OCI-LY3 (cell line): Measurements from ENCODE around the gene FNDC11.

ENCODE experiments used
- H2AFZ ChIP-seq: fragments of 200-600, 300-600 bp; shearing (Covaris generic); 2 replicates; pipeline ENCODE4 v1.6.0; 2014; ENCODE audit warnings: antibody characterized with exemption, low read depth, low read length
- H3K27ac ChIP-seq: fragments of 200-600, 300-600 bp; sonication (generic); 2 replicates; pipeline ENCODE4 v1.5.1; 2014; ENCODE audit warnings: mild to moderate bottlenecking, low read length, moderate library complexity, mixed read lengths
- H3K27me3 ChIP-seq: fragments of 200-600, 300-600 bp; sonication (generic); 2 replicates; pipeline ENCODE4 v1.6.1; 2014; ENCODE audit warnings: low read depth, low read length, mixed read lengths
- H3K36me3 ChIP-seq: fragments of 200-600, 300-600 bp; sonication (generic); replicated peaks from 2 replicates; pipeline ENCODE3; 2014; ENCODE audit warnings: low read depth, low read length, mixed read lengths
- H3K4me1 ChIP-seq: fragments of 300-600, 200-600 bp; sonication (generic); 2 replicates; pipeline ENCODE4 v1.6.1; 2014; ENCODE audit warnings: low read length, mixed read lengths
- H3K4me2 ChIP-seq: fragments of 200-600, 300-600 bp; sonication (generic); 2 replicates; pipeline ENCODE4 v1.6.1; 2014; ENCODE audit warnings: low read length, mixed read lengths
- H3K4me3 ChIP-seq: fragments of 300-600, 200-600 bp; sonication (generic); 2 replicates; pipeline ENCODE4 v1.5.1; 2014; ENCODE audit warnings: antibody characterized with exemption, mild to moderate bottlenecking, low read length, moderate library complexity
- H3K79me2 ChIP-seq: fragments of 300-600, 200-600 bp; shearing (Covaris generic); 2 replicates; pipeline ENCODE4 v1.6.1; 2014; ENCODE audit warnings: mild to moderate bottlenecking, low read length, mixed read lengths
- H3K9ac ChIP-seq: fragments of 300-600, 200-600 bp; shearing (Covaris generic); 2 replicates; pipeline ENCODE4 v1.6.0; 2014; ENCODE audit warnings: mild to moderate bottlenecking, low read length, moderate library complexity
- H3K9me3 ChIP-seq: fragments of 200-600, 300-600 bp; shearing (Covaris generic); 2 replicates; pipeline ENCODE4 v1.6.1; 2014; ENCODE audit warnings: low read length, mixed read lengths; ENCODE audit not compliant: insufficient read depth
- H4K20me1 ChIP-seq: fragments of 200-600, 300-600 bp; sonication (generic); 2 replicates; pipeline ENCODE4 v1.6.1; 2016; ENCODE audit warnings: low read length, mixed read lengths; ENCODE audit not compliant: insufficient read depth
- EZH2phosphoT487 ChIP-seq: fragments of 200-600 bp; shearing (Covaris generic); IDR thresholded peaks from 2 replicates; pipeline ENCODE4 v1.6.1; 2018; ENCODE audit warnings: antibody characterized with exemption, mixed run types, low read depth
- TF ChIP-seq, protein P1 (sequence below): fragments of 200-600, 300-600 bp; sonication (generic); IDR thresholded peaks from 2 replicates; pipeline ENCODE4 v1.5.1; 2014; ENCODE audit warnings: antibody characterized with exemption, low read length, low read depth

Gene FNDC11

DNA sequence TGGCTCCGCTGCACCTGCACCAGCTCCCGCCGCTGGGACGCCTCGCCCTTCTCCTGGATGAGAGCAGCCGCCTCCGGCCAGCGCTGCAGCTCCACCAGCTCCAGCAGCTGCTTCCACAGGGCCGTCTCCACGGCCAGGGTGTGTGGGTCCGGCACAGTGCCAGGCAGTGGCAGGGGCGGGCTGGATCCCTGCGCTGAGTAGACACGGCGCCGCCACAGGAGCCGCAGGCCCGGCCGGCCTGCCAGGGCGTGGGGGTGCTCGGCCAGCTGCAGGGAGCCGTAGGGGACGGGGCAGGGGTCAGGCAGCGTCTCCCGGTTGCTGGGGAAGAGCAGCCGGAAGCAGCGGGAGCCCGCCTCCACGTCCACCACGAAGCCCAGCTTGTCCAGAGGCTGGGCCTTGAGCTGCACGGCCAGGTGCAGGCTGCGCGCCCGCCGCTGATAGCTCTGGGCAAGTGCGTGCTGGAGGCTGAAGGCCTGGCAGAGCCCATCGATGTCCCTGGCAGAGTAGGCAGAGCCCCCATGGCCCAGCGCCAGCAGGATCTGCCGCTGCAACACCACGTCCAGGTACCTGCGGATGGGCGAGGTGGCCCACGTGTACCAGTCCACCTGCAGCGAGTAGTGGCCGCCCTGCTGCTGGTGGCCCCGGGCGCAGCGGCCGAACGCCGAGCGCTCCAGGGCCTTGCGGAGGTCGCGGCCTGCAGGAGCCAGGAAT lies 9.4 kb downstream of the FNDC11 start:
- H3K9ac ChIP-seq: no peak overlapping the region
- H2AFZ ChIP-seq: no peak overlapping the region
- H3K4me2 ChIP-seq: no peak overlapping the region
- TF ChIP-seq, protein P1, sequence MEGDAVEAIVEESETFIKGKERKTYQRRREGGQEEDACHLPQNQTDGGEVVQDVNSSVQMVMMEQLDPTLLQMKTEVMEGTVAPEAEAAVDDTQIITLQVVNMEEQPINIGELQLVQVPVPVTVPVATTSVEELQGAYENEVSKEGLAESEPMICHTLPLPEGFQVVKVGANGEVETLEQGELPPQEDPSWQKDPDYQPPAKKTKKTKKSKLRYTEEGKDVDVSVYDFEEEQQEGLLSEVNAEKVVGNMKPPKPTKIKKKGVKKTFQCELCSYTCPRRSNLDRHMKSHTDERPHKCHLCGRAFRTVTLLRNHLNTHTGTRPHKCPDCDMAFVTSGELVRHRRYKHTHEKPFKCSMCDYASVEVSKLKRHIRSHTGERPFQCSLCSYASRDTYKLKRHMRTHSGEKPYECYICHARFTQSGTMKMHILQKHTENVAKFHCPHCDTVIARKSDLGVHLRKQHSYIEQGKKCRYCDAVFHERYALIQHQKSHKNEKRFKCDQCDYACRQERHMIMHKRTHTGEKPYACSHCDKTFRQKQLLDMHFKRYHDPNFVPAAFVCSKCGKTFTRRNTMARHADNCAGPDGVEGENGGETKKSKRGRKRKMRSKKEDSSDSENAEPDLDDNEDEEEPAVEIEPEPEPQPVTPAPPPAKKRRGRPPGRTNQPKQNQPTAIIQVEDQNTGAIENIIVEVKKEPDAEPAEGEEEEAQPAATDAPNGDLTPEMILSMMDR: no peak
- no peak for TF ChIP-seq EZH2phosphoT487
- peaks cover 22% of the 10 kb centered on the region; the same call in 1 of the 2 replicates for H3K27me3 ChIP-seq
- H3K36me3 ChIP-seq: no peaks in the 10 kb centered on the region
- peaks cover 11% of the 10 kb centered on the region for H3K4me1 ChIP-seq
- H3K27ac ChIP-seq: no peak overlapping the region
- no peaks in the 10 kb centered on the region for H3K79me2 ChIP-seq
- H3K4me3 ChIP-seq: no peak overlapping the region
- no peaks in the 10 kb centered on the region for H3K9me3 ChIP-seq
- peaks cover 49% of the 10 kb centered on the region for H4K20me1 ChIP-seq

DNA sequence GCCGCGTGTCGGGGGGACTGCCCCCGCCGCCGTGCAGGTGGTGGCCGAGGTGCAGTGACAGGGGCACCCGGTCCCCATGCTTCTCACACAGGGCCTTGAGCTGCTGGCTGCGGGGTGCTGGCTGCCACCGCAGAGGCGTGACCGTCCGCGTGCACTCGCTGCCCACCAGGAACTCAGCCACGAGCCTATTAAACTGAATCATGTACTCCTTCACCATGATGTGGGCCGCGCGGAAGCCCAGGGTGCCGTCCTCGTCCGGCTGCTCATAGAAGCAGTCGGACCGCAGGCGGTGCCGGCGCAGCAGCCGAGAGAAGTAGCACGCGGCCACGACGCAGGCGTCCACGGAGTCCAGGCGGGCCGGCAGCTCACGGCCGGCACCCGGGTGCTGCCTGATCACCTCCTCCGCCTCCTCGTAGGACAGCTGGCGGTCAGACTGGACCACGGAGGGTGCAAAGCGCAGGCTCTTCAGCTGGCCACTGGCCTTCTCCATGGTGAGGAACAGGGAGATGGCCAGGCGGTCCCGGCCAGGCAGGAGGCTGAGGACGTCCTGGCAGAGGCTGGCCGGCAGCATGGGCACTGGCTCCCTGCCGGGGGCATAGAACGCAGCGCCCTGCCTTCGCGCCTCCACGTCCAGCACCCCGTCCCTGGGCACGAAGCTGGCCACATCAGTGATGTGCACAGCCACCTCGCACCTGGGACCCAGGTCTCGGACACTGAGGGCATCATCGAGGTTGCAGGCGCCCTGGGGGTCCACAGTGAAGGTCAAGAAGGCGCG lies 10.3 kb downstream of the FNDC11 start:
- TF ChIP-seq, protein P1: no peak
- Histone ChIP-seq H2AFZ (no peak overlapping the region), H3K4me3 (no peak overlapping the region), H3K4me2 (no peak overlapping the region), H3K9ac (no peak overlapping the region), H4K20me1 (peaks cover 57% of the 10 kb centered on the region), H3K27me3 (peaks cover 30% of the 10 kb centered on the region), H3K4me1 (peaks cover 19% of the 10 kb centered on the region), H3K79me2 (no peaks in the 10 kb centered on the region), H3K36me3 (no peaks in the 10 kb centered on the region), H3K9me3 (no peaks in the 10 kb centered on the region), H3K27ac (no peak overlapping the region)

DNA sequence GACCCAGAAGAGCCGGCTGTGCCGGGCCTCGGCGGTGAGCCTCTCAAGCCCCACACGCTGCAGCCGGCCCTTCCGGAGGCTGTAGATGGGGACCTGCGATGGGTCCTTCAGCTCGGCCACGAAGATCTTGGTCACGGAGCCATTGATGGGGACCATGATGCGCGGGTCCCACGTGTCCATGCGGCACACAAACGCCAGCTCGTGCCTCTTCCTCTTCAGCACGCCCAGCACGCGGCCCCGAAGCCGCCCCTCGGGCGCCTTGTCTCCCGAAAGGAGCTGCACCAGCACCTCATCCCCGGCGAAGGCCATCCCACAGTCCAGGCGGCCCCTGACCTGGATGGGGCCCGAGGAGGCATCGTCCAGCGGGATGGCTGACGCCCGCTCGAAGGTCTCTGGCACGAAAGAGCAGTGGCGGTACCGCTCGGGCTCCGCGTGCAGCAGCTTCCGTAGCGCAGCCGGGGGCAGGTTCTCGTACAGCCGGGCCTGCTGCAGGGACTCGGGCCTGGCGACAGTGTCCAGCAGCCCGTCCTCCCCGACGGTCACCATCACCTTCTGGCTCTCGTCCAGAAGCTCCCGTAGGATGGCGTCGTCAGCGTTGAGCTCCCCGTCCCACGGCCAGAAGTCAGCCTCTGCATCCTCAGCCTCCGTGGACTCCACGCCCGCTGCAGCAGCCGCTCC lies 11.2 kb downstream of the FNDC11 start:
- peaks cover 65% of the 10 kb centered on the region for H4K20me1 ChIP-seq
- H3K27ac ChIP-seq: no peak overlapping the region
- peaks cover 38% of the 10 kb centered on the region for H3K27me3 ChIP-seq
- no peak overlapping the region for H2AFZ ChIP-seq
- no peak overlapping the region for H3K4me3 ChIP-seq
- no peaks in the 10 kb centered on the region for H3K36me3 ChIP-seq
- no peak overlapping the region for H3K9ac ChIP-seq
- no peak overlapping the region for H3K4me2 ChIP-seq
- H3K4me1 ChIP-seq: peaks cover 25% of the 10 kb centered on the region
- TF ChIP-seq, protein P1: no peak
- no peak for TF ChIP-seq EZH2phosphoT487
- no peaks in the 10 kb centered on the region for H3K9me3 ChIP-seq
- no peaks in the 10 kb centered on the region for H3K79me2 ChIP-seq
